Trophoblast cell (in vitro differentiated cells and primary cell): ENCODE measurements around the gene ATG4B.

Experiments used
- DNase-seq, 2 donors: peaks; one replicate each; pipeline ENCODE4 v3.0.0-alpha.2; 2016
- H2AFZ ChIP-seq: 2 replicates; pipeline ENCODE4 v1.6.1; 2013; ENCODE audit warnings: low read length, moderate library complexity, mild to moderate bottlenecking; ENCODE audit not compliant: insufficient read depth, poor library complexity
- H2AK5ac ChIP-seq: 2 replicates; pipeline ENCODE4 v1.6.1; 2013; ENCODE audit warnings: mild to moderate bottlenecking, low read length
- H2BK120ac ChIP-seq: 2 replicates; pipeline ENCODE4 v1.6.1; 2013; ENCODE audit warnings: low read length, mild to moderate bottlenecking, moderate library complexity; ENCODE audit not compliant: insufficient read depth, poor library complexity
- H2BK12ac ChIP-seq: 2 replicates; pipeline ENCODE4 v1.6.1; 2013; ENCODE audit warnings: mild to moderate bottlenecking, low read length, moderate library complexity
- H2BK5ac ChIP-seq: 2 replicates; pipeline ENCODE4 v1.6.1; 2013; ENCODE audit warnings: low read length, low read depth, moderate library complexity, mild to moderate bottlenecking; ENCODE audit not compliant: poor library complexity
- H3K14ac ChIP-seq: 2 replicates; pipeline ENCODE4 v1.6.1; 2013; ENCODE audit warnings: mild to moderate bottlenecking, low read length
- H3K18ac ChIP-seq: 2 replicates; pipeline ENCODE4 v1.6.1; 2013; ENCODE audit warnings: mild to moderate bottlenecking, low read length
- H3K23ac ChIP-seq: 2 replicates; pipeline ENCODE4 v1.6.1; 2013; ENCODE audit warnings: low read length
- H3K27ac ChIP-seq: 2 replicates; pipeline ENCODE4 v1.5.1; 2013; ENCODE audit warnings: low read depth, mild to moderate bottlenecking, inconsistent platforms, low read length, moderate library complexity
- H3K27me3 ChIP-seq: 2 replicates; pipeline ENCODE4 v1.6.1; 2013; ENCODE audit warnings: inconsistent platforms, mild to moderate bottlenecking, low read length, moderate library complexity; ENCODE audit not compliant: insufficient read depth
- H3K36me3 ChIP-seq, 2 experiments: 1 replicate in 1 of 2; 2 replicates in 1 of 2; pipeline ENCODE4 v1.6.1; 2013; ENCODE audit warnings: low read length in 2 of 2, mild to moderate bottlenecking in 2 of 2, moderate library complexity in 1 of 2; ENCODE audit not compliant: insufficient read depth in 2 of 2, control insufficient read depth in 1 of 2
- H3K4ac ChIP-seq: 2 replicates; pipeline ENCODE4 v1.6.1; 2013; ENCODE audit warnings: low read depth, mild to moderate bottlenecking, low read length, moderate library complexity
- H3K4me1 ChIP-seq, 2 experiments: 1 replicate in 1 of 2; 2 replicates in 1 of 2; pipeline ENCODE4 v1.6.1; 2013; ENCODE audit warnings: low read length in 2 of 2, mild to moderate bottlenecking in 2 of 2, moderate library complexity in 1 of 2; ENCODE audit not compliant: insufficient read depth in 2 of 2, control insufficient read depth in 1 of 2
- H3K4me2 ChIP-seq: 2 replicates; pipeline ENCODE4 v1.6.1; 2013; ENCODE audit warnings: inconsistent platforms, mild to moderate bottlenecking, low read length, moderate library complexity
- H3K4me3 ChIP-seq: 2 replicates; pipeline ENCODE4 v1.5.1; 2013; ENCODE audit warnings: mild to moderate bottlenecking, low read depth, low read length, inconsistent platforms
- H3K79me1 ChIP-seq: one replicate; pipeline ENCODE4 v1.6.1; 2013; ENCODE audit warnings: low read length
- H3K79me2 ChIP-seq: 2 replicates; pipeline ENCODE4 v1.6.1; 2013; ENCODE audit warnings: low read length, mild to moderate bottlenecking; ENCODE audit not compliant: control insufficient read depth, insufficient read depth, poor library complexity
- H3K9ac ChIP-seq: 2 replicates; pipeline ENCODE4 v1.6.1; 2013; ENCODE audit warnings: mild to moderate bottlenecking, low read length
- H3K9me3 ChIP-seq: 2 replicates; pipeline ENCODE4 v1.6.1; 2013; ENCODE audit warnings: low read depth, mild to moderate bottlenecking, control low read depth, inconsistent platforms, low read length; ENCODE audit not compliant: insufficient read depth
- H4K12ac ChIP-seq: 2 replicates; pipeline ENCODE4 v1.6.1; 2013; ENCODE audit warnings: low read depth, mild to moderate bottlenecking, low read length, moderate library complexity
- H4K8ac ChIP-seq: 2 replicates; pipeline ENCODE4 v1.6.1; 2013; ENCODE audit warnings: low read depth, mild to moderate bottlenecking, low read length, moderate library complexity
- H4K91ac ChIP-seq: one replicate; pipeline ENCODE4 v1.6.1; 2013; ENCODE audit warnings: low read depth, mild to moderate bottlenecking, low read length, moderate library complexity
- WGBS: extraction: QIAGEN DNeasy Blood & Tissue Kit; methylation state at CpG from one replicate; pipeline ENCODE4 v1.1.7; 2013; ENCODE audit warnings: missing lambda C conversion rate; ENCODE audit not compliant: insufficient read length, insufficient coverage; ENCODE audit errors: extremely low coverage; 5-methylcytosine and 5-hydroxymethylcytosine counted together

Gene ATG4B

GRCh38 chr2:241603686-241604085 is 33.8 kb upstream of the ATG4B start:
- Histone ChIP-seq H3K4ac (no peak overlapping the region), H3K4me2 (no peak overlapping the region), H3K9ac (no peak overlapping the region), H2BK12ac (no peak overlapping the region), H2AFZ (no peak overlapping the region), H3K27me3 (no peaks in the 10 kb centered on the region), H4K91ac (no peak overlapping the region), H3K27ac (no peak overlapping the region), H3K4me3 (no peak overlapping the region), H3K79me1 (no peaks in the 10 kb centered on the region), H3K14ac (no peak overlapping the region), H3K79me2 (no peaks in the 10 kb centered on the region), H2BK120ac (no peak overlapping the region), H2BK5ac (no peak overlapping the region), H3K36me3 (peaks cover 33 to 40% of the 10 kb centered on the region in 2 experiments), H3K18ac (no peak overlapping the region), H4K8ac (no peak overlapping the region), H2AK5ac (no peak overlapping the region), H3K4me1 (no peaks in the 10 kb centered on the region), H4K12ac (no peak overlapping the region), H3K9me3 (no peaks in the 10 kb centered on the region), H3K23ac (no peak overlapping the region)
- WGBS, result no CpG with 5 or more reads among the region's 5 CpGs
- DNase-seq, result no peak

DNA sequence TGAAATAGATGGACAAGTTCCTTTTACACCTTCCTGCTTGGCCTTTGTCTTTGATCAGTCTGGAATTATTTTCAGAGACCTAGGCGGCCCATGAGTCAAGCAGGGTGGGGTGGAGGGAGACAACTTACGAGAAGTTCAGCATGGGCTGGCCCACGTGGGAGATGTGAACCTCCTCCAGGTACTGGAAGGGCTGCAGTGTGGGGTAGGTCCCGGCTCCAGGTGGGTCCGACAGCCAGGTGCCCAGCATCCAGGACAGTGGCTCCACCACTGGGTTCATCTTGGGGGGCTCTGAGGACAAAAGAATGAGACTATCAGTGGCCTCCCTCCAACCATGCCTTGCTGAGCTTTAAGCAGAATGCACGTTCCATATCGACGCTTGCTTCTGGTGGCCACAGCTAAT is 31.3 kb upstream of the ATG4B start:
- Histone ChIP-seq H3K4me2 (no peak overlapping the region), H2AFZ (no peak overlapping the region), H3K4me1 (peaks cover 3 to 6% of the 10 kb centered on the region in 2 experiments), H3K9ac (no peak overlapping the region), H2AK5ac (no peak overlapping the region), H3K9me3 (no peaks in the 10 kb centered on the region), H3K27me3 (no peaks in the 10 kb centered on the region), H3K18ac (no peak overlapping the region), H4K91ac (no peak overlapping the region), H3K79me1 (peaks cover 7% of the 10 kb centered on the region), H3K79me2 (peaks cover 8% of the 10 kb centered on the region), H2BK120ac (no peak overlapping the region), H3K4me3 (no peak overlapping the region), H3K14ac (no peak overlapping the region), H4K12ac (no peak overlapping the region), H3K36me3 (peaks cover 33 to 41% of the 10 kb centered on the region in 2 experiments), H2BK12ac (no peak overlapping the region), H3K4ac (no peak overlapping the region), H2BK5ac (no peak overlapping the region), H3K23ac (no peak overlapping the region), H4K8ac (no peak overlapping the region), H3K27ac (no peak overlapping the region)
- WGBS, result no CpG with 5 or more reads among the region's 8 CpGs
- no peak for DNase-seq

- H2BK5ac ChIP-seq, result no peak overlapping the region
- no peak overlapping the region for H2BK12ac ChIP-seq
- no peak overlapping the region for H3K4me3 ChIP-seq
- H3K4me1 ChIP-seq, result peaks cover 3 to 6% of the 10 kb centered on the region in 2 experiments
- no peak overlapping the region for H3K18ac ChIP-seq
- H3K27me3 ChIP-seq, result no peaks in the 10 kb centered on the region
- DNase-seq, result no peak
- no peak overlapping the region for H3K9ac ChIP-seq
- H2BK120ac ChIP-seq, result no peak overlapping the region
- WGBS, result no CpG with 5 or more reads among the region's 27 CpGs
- no peaks in the 10 kb centered on the region for H3K9me3 ChIP-seq
- no peak overlapping the region for H2AK5ac ChIP-seq
- H2AFZ ChIP-seq, result no peak overlapping the region
- no peak overlapping the region for H4K8ac ChIP-seq
- H3K4me2 ChIP-seq, result no peak overlapping the region
- no peak overlapping the region for H3K4ac ChIP-seq
- H3K27ac ChIP-seq, result no peak overlapping the region
- H4K12ac ChIP-seq, result no peak overlapping the region
- peaks cover 7% of the 10 kb centered on the region for H3K79me1 ChIP-seq
- H3K36me3 ChIP-seq, result peaks cover 26 to 34% of the 10 kb centered on the region in 2 experiments
- H3K23ac ChIP-seq, result no peak overlapping the region
- H4K91ac ChIP-seq, result no peak overlapping the region
- peaks cover 8% of the 10 kb centered on the region for H3K79me2 ChIP-seq
- no peak overlapping the region for H3K14ac ChIP-seq
Measured at GRCh38 chr2:241607162-241607885, 30.2 kb upstream of the ATG4B start.

- Histone ChIP-seq H3K27ac (no peak overlapping the region), H2BK120ac (no peak overlapping the region), H3K14ac (no peak overlapping the region), H2BK12ac (no peak overlapping the region), H2AFZ (no peak overlapping the region), H3K36me3 (peaks cover 19 to 27% of the 10 kb centered on the region in 2 experiments), H4K8ac (no peak overlapping the region), H3K18ac (no peak overlapping the region), H3K23ac (no peak overlapping the region), H4K91ac (no peak overlapping the region), H3K4me1 (peaks cover 3 to 6% of the 10 kb centered on the region in 2 experiments), H2AK5ac (no peak overlapping the region), H3K4ac (no peak overlapping the region), H3K4me3 (peak overlapping the region; percentile 10), H4K12ac (no peak overlapping the region), H3K79me1 (peaks cover 7% of the 10 kb centered on the region), H3K79me2 (peaks cover 8% of the 10 kb centered on the region), H2BK5ac (no peak overlapping the region), H3K9ac (no peak overlapping the region), H3K27me3 (no peaks in the 10 kb centered on the region), H3K9me3 (no peaks in the 10 kb centered on the region), H3K4me2 (no peak overlapping the region)
- no CpG with 5 or more reads among the region's 10 CpGs for WGBS
- no peak for DNase-seq
Measured at GRCh38 chr2:241608881-241609280, 28.6 kb upstream of the ATG4B start.
